Breast epithelium (tissue), 4 donors: Measurements from ENCODE around the gene WNT11. TPM values are rescaled to one million over a fixed set of nuclear protein-coding genes. Genes with fewer than 3 reads are reported as not detected.
"Not testable (repeated sequence)": the region's sequence is repeated elsewhere in the genome, so short reads cannot be mapped to it uniquely, and the experiment has no call there.

Source experiments
- DNase-seq, 2 donors: peaks; one replicate each; pipeline ENCODE4 v3.0.0-alpha.2; 2019; ENCODE audit warnings: low spot score in 2 of 2
- H3K27ac ChIP-seq, 2 donors: fragments of 200-600 bp; sonication (generic) in 1 of 2; one replicate each; pipeline ENCODE4 v1.5.1; 2016 to 2019; ENCODE audit warnings: mild to moderate bottlenecking in 1 of 2
- H3K27me3 ChIP-seq, 2 donors: fragments of 200-600 bp; sonication (generic) in 1 of 2; one replicate each; pipeline versions ENCODE4 v1.5.1 to v1.6.0; 2017 to 2019; ENCODE audit warnings: control low read depth in 1 of 2, mild to moderate bottlenecking in 1 of 2
- H3K36me3 ChIP-seq: fragments of 200-600 bp; one replicate; pipeline ENCODE4 v1.5.1; 2019
- H3K4me1 ChIP-seq, 2 donors: fragments of 200-600 bp; sonication (generic); one replicate each; pipeline ENCODE4 v1.5.1; 2016 to 2019; ENCODE audit warnings: control low read depth in 1 of 2
- H3K4me3 ChIP-seq, 3 donors: fragments of 200-600 bp; sonication (generic); 1 replicate in 2 of 3; 2 replicates in 1 of 3; pipeline ENCODE4 v1.5.1; 2016 to 2019; ENCODE audit warnings: mild to moderate bottlenecking in 3 of 3, moderate library complexity in 2 of 3
- H3K9me3 ChIP-seq, 2 donors: fragments of 200-600 bp; sonication (generic) in 1 of 2; one replicate each; pipeline ENCODE4 v1.5.1; 2016 to 2019; ENCODE audit warnings: control low read depth in 1 of 2
- CTCF ChIP-seq, 3 donors: fragments of 450-650 bp; IDR thresholded peaks; one replicate each; pipeline ENCODE4 v1.5.1; 2016 to 2017; ENCODE audit warnings: antibody characterized with exemption in 3 of 3, mild to moderate bottlenecking in 3 of 3, moderate library complexity in 3 of 3
- POLR2A ChIP-seq: fragments of 450-650 bp; IDR thresholded peaks from one replicate; pipeline ENCODE4 v1.6.1; 2016; ENCODE audit warnings: antibody characterized with exemption, mild to moderate bottlenecking, moderate library complexity
- POLR2AphosphoS5 ChIP-seq, 3 donors: sonication (generic); formaldehyde crosslinking; IDR thresholded peaks; one replicate each; pipeline ENCODE4 v1.6.1; 2017; ENCODE audit warnings: antibody characterized with exemption in 3 of 3
- intact Hi-C: fragments of 100-400 bp; cut with DNase I; formaldehyde crosslinking; loops from one replicate; pipeline ENCODE4 v1.15.1; 2023; ENCODE audit warnings: low total_unique reads
- total RNA-seq, 3 donors: library from RNA; depleted of rRNA; stranded (reverse); fragments of >200 nt; gene quantifications; one replicate each; pipeline ENCODE4 v1.1.0, GENCODE V29; 2016

Gene WNT11
- total RNA-seq, 3 donors from 2014 or later, result 7.0 to 70.6 (median 17.7) TPM

- H3K27ac ChIP-seq, result no peak overlapping the region
- no peaks in the 10 kb centered on the region for H3K27me3 ChIP-seq
- H3K36me3 ChIP-seq, result no peaks in the 10 kb centered on the region
- TF ChIP-seq POLR2A, result no peak
- no peaks in the 10 kb centered on the region for H3K9me3 ChIP-seq
- no peak for DNase-seq
- no peak overlapping the region for H3K4me3 ChIP-seq
- intact Hi-C loops, result no loop called here
- peaks cover 0 to 4% of the 10 kb centered on the region in 2 donors for H3K4me1 ChIP-seq
Measured at GRCh38 chr11:76201056-76201455, 5.2 kb downstream of the WNT11 start.

GRCh38 chr11:76200006-76200940, 6.0 kb downstream of the WNT11 start:
- Histone ChIP-seq H3K36me3 (no peaks in the 10 kb centered on the region), H3K27me3 (no peaks in the 10 kb centered on the region), H3K27ac (no peak overlapping the region), H3K4me3 (no peak overlapping the region), H3K4me1 (no peaks in the 10 kb centered on the region), H3K9me3 (no peaks in the 10 kb centered on the region)
- no peak for TF ChIP-seq POLR2AphosphoS5 (IDR thresholded peaks at IDR 0.05)
- no peak for TF ChIP-seq CTCF (IDR thresholded peaks at IDR 0.05)
- no peak for TF ChIP-seq POLR2A
- no peak for DNase-seq
- intact Hi-C loops, result no loop called here

GRCh38 chr11:76198691-76199090, 7.6 kb downstream of the WNT11 start:
- not testable (repeated sequence) for DNase-seq, H3K36me3 ChIP-seq, H3K9me3 ChIP-seq, H3K27ac ChIP-seq, H3K4me1 ChIP-seq, H3K4me3 ChIP-seq, H3K27me3 ChIP-seq
- intact Hi-C loops, result loop anchor here (5.0 kb wide), 1 partner anchor 621 kb away; no protein-coding TSS in a partner anchor

GRCh38 chr11:76197941-76198640, 8.2 kb downstream of the WNT11 start:
- DNase-seq, result no peak
- no peaks in the 10 kb centered on the region for H3K27me3 ChIP-seq
- no peaks in the 10 kb centered on the region for H3K9me3 ChIP-seq
- no peak overlapping the region for H3K27ac ChIP-seq
- intact Hi-C loops, result loop anchor here (5.0 kb wide), 1 partner anchor 621 kb away; no protein-coding TSS in a partner anchor
- H3K4me1 ChIP-seq, result no peaks in the 10 kb centered on the region
- H3K4me3 ChIP-seq, result no peak overlapping the region
- no peak for TF ChIP-seq POLR2AphosphoS5 (IDR thresholded peaks at IDR 0.05)
- no peak for TF ChIP-seq CTCF (IDR thresholded peaks at IDR 0.05)
- no peak for TF ChIP-seq POLR2A
- H3K36me3 ChIP-seq, result no peaks in the 10 kb centered on the region

- no peaks in the 10 kb centered on the region for H3K4me1 ChIP-seq
- no peak for DNase-seq
- no peak for TF ChIP-seq CTCF (IDR thresholded peaks at IDR 0.05)
- TF ChIP-seq POLR2AphosphoS5 (IDR thresholded peaks at IDR 0.05), result no peak
- TF ChIP-seq POLR2A, result no peak
- intact Hi-C loops, result loop anchor here (5.0 kb wide), 1 partner anchor 620 kb away; no protein-coding TSS in a partner anchor
- no peaks in the 10 kb centered on the region for H3K9me3 ChIP-seq
- no peaks in the 10 kb centered on the region for H3K27me3 ChIP-seq
- H3K27ac ChIP-seq, result no peak overlapping the region
- no peaks in the 10 kb centered on the region for H3K36me3 ChIP-seq
- no peak overlapping the region for H3K4me3 ChIP-seq
Measured at GRCh38 chr11:76197332-76197731, 9.0 kb downstream of the WNT11 start.

GRCh38 chr11:76196849-76197248, 9.5 kb downstream of the WNT11 start:
- no peak for DNase-seq
- Histone ChIP-seq H3K27ac (no peak overlapping the region), H3K36me3 (no peaks in the 10 kb centered on the region), H3K9me3 (no peaks in the 10 kb centered on the region), H3K4me3 (no peak overlapping the region), H3K27me3 (no peaks in the 10 kb centered on the region), H3K4me1 (no peaks in the 10 kb centered on the region)
- TF ChIP-seq POLR2A, result no peak
- TF ChIP-seq POLR2AphosphoS5 (IDR thresholded peaks at IDR 0.05), result no peak
- no peak for TF ChIP-seq CTCF (IDR thresholded peaks at IDR 0.05)
- intact Hi-C loops, result loop anchor here (5.0 kb wide), 1 partner anchor 620 kb away; no protein-coding TSS in a partner anchor
